K562 (cell line): ENCODE results near the gene ADRA2B. TPM values are rescaled to one million over a fixed set of nuclear protein-coding genes. Genes with fewer than 3 reads are reported as not detected.

Source experiments
- CCNT2 ChIP-seq: IDR thresholded peaks from 2 replicates; pipeline ENCODE4 v1.6.1; 2011; ENCODE audit warnings: borderline replicate concordance, low read depth, mild to moderate bottlenecking, moderate library complexity, mixed read lengths, low read length; ENCODE audit not compliant: insufficient read length; ENCODE audit errors: extremely low read depth
- CXXC5 ChIP-seq: fragments of 250-450 bp; sonication (Bioruptor Pico); IDR thresholded peaks from 2 replicates; pipeline ENCODE4 v1.8.0; 2022; ENCODE audit warnings: inconsistent platforms, mild to moderate bottlenecking, moderate library complexity
- GABPB1 ChIP-seq: sonication (generic); formaldehyde crosslinking; IDR thresholded peaks from 2 replicates; pipeline ENCODE4 v1.8.0; 2022; ENCODE audit warnings: mild to moderate bottlenecking, missing genetic modification reagents
- IFI16 ChIP-seq: fragments of 250-450 bp; sonication (Bioruptor Pico); IDR thresholded peaks from 2 replicates; pipeline ENCODE4 v2.1.2; 2022; ENCODE audit warnings: mild to moderate bottlenecking, inconsistent platforms
- JUND ChIP-seq, 2 experiments: IDR thresholded peaks; 2 replicates in 1 of 2; 3 replicates in 1 of 2; pipeline ENCODE4 v1.6.1; 2011; ENCODE audit warnings: borderline replicate concordance in 2 of 2, low read depth in 2 of 2, low read length in 2 of 2, improper control_type of control experiment in 1 of 2, missing biosample characterization in 1 of 2, missing genetic modification characterization in 1 of 2, missing genetic modification reagents in 1 of 2
- MED1 ChIP-seq: sonication (generic); formaldehyde crosslinking; IDR thresholded peaks from 2 replicates; pipeline ENCODE4 v1.8.1; 2023; ENCODE audit warnings: missing genetic modification reagents, borderline replicate concordance
- MTA1 ChIP-seq: fragments of 450-650 bp; IDR thresholded peaks from 2 replicates; pipeline ENCODE4 v1.6.1; 2017; ENCODE audit warnings: borderline replicate concordance
- MYC ChIP-seq, 2 experiments: fragments of 250-450 bp in 1 of 2; sonication (Bioruptor Pico) in 1 of 2; IDR thresholded peaks; 2 replicates each; pipeline versions ENCODE4 v1.5.1 to v1.6.1; 2012 to 2021; ENCODE audit warnings: low read depth in 2 of 2, borderline replicate concordance in 1 of 2, improper control_type of control experiment in 1 of 2, low read length in 1 of 2, mild to moderate bottlenecking in 1 of 2, moderate library complexity in 1 of 2
- YY1 ChIP-seq, 3 experiments: IDR thresholded peaks; 2 replicates each; pipeline ENCODE4 v1.6.1; 2011; ENCODE audit warnings: low read length in 2 of 3, mild to moderate bottlenecking in 2 of 3, moderate library complexity in 2 of 3, borderline replicate concordance in 1 of 3, control low read depth in 1 of 3, low read depth in 1 of 3; ENCODE audit not compliant: insufficient read depth in 3 of 3, insufficient replicate concordance in 2 of 3, control insufficient read depth in 1 of 3, insufficient read length in 1 of 3; ENCODE audit errors: extremely low read depth in 1 of 3
- ZBTB7A ChIP-seq: IDR thresholded peaks from 2 replicates; pipeline ENCODE4 v1.6.1; 2011; ENCODE audit warnings: low read depth, mild to moderate bottlenecking, low read length, moderate library complexity, borderline replicate concordance; ENCODE audit not compliant: control insufficient read depth
- ZFX ChIP-seq: sonication (generic); formaldehyde crosslinking; IDR thresholded peaks from 2 replicates; pipeline ENCODE4 v1.8.0; 2022; ENCODE audit warnings: mild to moderate bottlenecking, missing genetic modification reagents, moderate library complexity
- ZNF707 ChIP-seq: fragments of 250-450 bp; sonication (Bioruptor Pico); conservative IDR thresholded peaks from 2 replicates; pipeline ENCODE4 v1.8.0; 2022; ENCODE audit warnings: inconsistent platforms, mild to moderate bottlenecking, moderate library complexity
- polyA plus RNA-seq, 8 experiments: library from polyadenylated mRNA; depleted of rRNA in 4 of 8; stranded (reverse) in 5 of 8; unstranded in 3 of 8; fragments of >200 nt; fragmentation: Nextera tagmentation in 2 of 8; fragmentation: Illumina TruSeq in 1 of 8; extraction: Ambion mirVana in 2 of 8; extraction: Trizol in 1 of 8; gene quantifications; 2 replicates each; pipeline versions ENCODE4 v1.2.1 to v1.2.3, GENCODE V29; 2011 to 2014; ENCODE audit warnings: inconsistent platforms in 1 of 8, missing spikeins in 1 of 8
- total RNA-seq, 7 experiments: library from RNA; depleted of rRNA in 6 of 7; stranded (reverse); fragments of >200 nt in 6 of 7; fragmentation: Illumina TruSeq in 2 of 7; extraction: Trizol in 2 of 7; gene quantifications; 2 replicates each; pipeline versions ENCODE4 v1.2.1 to v1.2.3, GENCODE V29; 2011 to 2021; ENCODE audit warnings: low replicate concordance in 1 of 7
- TF ChIP-seq, protein P1 (sequence below): fragments of 450-650 bp; IDR thresholded peaks from 2 replicates; pipeline ENCODE4 v1.6.1; 2016
- TF ChIP-seq, protein P2 (sequence below): fragments of 250-450 bp; sonication (Bioruptor Pico); IDR thresholded peaks from 2 replicates; pipeline ENCODE4 v1.8.0; 2022; ENCODE audit warnings: moderate library complexity, mild to moderate bottlenecking, inconsistent platforms
- TF ChIP-seq, protein P3 (sequence below): fragments of 450-650 bp; IDR thresholded peaks from 2 replicates; pipeline ENCODE4 v1.6.1; 2016; ENCODE audit warnings: low read depth

ADRA2B gene
- total and polyA plus RNA-seq, 9 of the 15 experiments (the other 6 are each of a cell fraction or from before 2014, with no cell fraction given) = not detected

DNA sequence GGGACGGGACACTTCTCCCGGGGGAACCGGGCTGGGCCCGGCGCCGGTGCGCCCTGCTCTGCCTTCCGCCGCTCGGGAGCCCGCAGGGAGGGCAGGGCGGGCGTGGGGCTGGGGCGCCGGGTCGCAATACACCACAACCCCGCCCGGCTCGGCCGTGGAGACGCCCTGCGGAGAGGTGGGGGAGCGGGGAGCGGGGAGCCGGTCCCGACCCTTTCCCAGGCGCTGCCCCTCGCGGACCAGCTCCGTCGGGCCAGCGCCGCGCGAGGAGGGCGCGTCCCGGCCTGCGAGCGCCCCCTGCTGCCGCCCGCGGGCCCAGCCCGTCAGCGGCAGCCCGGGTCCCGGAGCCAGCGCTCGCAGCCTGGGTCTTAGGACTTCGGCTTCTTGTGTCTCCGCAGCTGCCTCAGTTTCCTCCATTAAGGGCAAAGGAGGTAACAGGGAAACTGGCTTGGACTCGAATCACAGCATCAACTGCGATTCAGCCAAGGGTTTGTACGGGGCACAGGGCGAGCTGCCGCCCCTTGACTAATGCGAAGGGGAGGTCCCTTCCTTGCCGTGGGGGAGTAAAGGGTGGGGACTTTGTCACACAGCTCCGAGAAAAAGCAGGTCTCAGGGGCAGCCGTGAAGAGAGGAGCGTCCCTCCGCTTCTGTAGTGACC is 635 bp upstream of the ADRA2B start (continued):
- TF ChIP-seq CXXC5 (CRISPR knock-in tag) = peak; percentile 48; the same call in 1 of the 2 replicates
- TF ChIP-seq, protein P1, sequence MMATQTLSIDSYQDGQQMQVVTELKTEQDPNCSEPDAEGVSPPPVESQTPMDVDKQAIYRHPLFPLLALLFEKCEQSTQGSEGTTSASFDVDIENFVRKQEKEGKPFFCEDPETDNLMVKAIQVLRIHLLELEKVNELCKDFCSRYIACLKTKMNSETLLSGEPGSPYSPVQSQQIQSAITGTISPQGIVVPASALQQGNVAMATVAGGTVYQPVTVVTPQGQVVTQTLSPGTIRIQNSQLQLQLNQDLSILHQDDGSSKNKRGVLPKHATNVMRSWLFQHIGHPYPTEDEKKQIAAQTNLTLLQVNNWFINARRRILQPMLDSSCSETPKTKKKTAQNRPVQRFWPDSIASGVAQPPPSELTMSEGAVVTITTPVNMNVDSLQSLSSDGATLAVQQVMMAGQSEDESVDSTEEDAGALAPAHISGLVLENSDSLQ = no peak
- TF ChIP-seq, protein P2, sequence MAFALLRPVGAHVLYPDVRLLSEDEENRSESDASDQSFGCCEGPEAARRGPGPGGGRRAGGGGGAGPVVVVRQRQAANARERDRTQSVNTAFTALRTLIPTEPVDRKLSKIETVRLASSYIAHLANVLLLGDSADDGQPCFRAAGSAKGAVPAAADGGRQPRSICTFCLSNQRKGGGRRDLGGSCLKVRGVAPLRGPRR (CRISPR knock-in tag) = no peak
- TF ChIP-seq ZNF707 (CRISPR knock-in tag) = no peak
- peak; percentile 17 for TF ChIP-seq CCNT2
- TF ChIP-seq MTA1 = no peak
- no peak for TF ChIP-seq MYC (IDR thresholded peaks at IDR 0.05; ENCODE audit: low read depth, low read length)
- no peak for TF ChIP-seq MYC (CRISPR knock-in tag; IDR thresholded peaks at IDR 0.05; ENCODE audit: borderline replicate concordance, low read depth)
- TF ChIP-seq YY1 (IDR thresholded peaks at IDR 0.05; ENCODE audit: borderline replicate concordance in 1 of 3, control insufficient read depth in 1 of 3, extremely low read depth in 1 of 3, insufficient read depth in 3 of 3, insufficient read length in 1 of 3, insufficient replicate concordance in 2 of 3, low read depth in 1 of 3, low read length in 2 of 3) = peak in 2 of 3 experiments; percentile 28 to 32
- TF ChIP-seq, protein P3, sequence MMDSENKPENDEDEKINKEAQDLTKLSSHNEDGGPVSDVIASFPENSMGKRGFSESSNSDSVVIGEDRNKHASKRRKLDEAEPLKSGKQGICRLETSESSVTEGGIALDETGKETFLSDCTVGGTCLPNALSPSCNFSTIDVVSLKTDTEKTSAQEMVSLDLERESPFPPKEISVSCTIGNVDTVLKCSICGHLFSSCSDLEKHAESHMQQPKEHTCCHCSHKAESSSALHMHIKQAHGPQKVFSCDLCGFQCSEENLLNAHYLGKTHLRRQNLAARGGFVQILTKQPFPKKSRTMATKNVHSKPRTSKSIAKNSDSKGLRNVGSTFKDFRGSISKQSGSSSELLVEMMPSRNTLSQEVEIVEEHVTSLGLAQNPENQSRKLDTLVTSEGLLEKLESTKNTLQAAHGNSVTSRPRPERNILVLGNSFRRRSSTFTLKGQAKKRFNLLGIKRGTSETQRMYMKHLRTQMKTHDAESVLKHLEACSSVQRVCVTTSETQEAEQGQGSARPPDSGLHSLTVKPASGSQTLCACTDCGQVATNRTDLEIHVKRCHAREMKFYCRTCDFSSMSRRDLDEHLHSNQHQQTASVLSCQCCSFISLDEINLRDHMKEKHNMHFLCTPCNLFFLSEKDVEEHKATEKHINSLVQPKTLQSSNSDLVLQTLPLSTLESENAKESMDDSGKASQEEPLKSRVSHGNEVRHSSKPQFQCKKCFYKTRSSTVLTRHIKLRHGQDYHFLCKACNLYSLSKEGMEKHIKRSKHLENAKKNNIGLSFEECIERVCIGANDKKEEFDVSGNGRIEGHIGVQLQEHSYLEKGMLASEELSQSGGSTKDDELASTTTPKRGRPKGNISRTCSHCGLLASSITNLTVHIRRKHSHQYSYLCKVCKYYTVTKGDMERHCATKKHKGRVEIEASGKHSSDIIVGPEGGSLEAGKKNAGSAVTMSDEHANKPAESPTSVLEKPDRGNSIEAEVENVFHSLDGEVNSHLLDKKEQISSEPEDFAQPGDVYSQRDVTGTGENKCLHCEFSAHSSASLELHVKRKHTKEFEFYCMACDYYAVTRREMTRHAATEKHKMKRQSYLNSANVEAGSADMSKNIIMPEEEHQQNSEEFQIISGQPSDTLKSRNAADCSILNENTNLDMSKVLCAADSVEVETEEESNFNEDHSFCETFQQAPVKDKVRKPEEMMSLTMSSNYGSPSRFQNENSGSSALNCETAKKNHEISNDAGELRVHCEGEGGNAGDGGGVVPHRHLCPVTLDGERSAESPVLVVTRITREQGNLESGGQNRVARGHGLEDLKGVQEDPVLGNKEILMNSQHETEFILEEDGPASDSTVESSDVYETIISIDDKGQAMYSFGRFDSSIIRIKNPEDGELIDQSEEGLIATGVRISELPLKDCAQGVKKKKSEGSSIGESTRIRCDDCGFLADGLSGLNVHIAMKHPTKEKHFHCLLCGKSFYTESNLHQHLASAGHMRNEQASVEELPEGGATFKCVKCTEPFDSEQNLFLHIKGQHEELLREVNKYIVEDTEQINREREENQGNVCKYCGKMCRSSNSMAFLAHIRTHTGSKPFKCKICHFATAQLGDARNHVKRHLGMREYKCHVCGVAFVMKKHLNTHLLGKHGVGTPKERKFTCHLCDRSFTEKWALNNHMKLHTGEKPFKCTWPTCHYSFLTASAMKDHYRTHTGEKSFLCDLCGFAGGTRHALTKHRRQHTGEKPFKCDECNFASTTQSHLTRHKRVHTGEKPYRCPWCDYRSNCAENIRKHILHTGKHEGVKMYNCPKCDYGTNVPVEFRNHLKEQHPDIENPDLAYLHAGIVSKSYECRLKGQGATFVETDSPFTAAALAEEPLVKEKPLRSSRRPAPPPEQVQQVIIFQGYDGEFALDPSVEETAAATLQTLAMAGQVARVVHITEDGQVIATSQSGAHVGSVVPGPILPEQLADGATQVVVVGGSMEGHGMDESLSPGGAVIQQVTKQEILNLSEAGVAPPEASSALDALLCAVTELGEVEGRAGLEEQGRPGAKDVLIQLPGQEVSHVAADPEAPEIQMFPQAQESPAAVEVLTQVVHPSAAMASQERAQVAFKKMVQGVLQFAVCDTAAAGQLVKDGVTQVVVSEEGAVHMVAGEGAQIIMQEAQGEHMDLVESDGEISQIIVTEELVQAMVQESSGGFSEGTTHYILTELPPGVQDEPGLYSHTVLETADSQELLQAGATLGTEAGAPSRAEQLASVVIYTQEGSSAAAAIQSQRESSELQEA = no peak
- no peak for TF ChIP-seq GABPB1
- 0 out of 2 replicates have a peak, but pooled peaks have one; percentile 23 for TF ChIP-seq ZBTB7A
- TF ChIP-seq IFI16 (CRISPR knock-in tag) = no peak
- no peak for TF ChIP-seq MED1
- TF ChIP-seq JUND (IDR thresholded peaks at IDR 0.05; ENCODE audit: borderline replicate concordance, low read depth, low read length) = no peak
- TF ChIP-seq JUND (tag; IDR thresholded peaks at IDR 0.05; ENCODE audit: borderline replicate concordance, low read depth, low read length) = no peak
- TF ChIP-seq ZFX (CRISPR knock-in tag) = no peak
